ENCODE results near the gene AOPEP.

- no peak for TF ChIP-seq POLR2A (IDR thresholded peaks at IDR 0.05; ENCODE audit: low read depth, low read length)
- no peak for TF ChIP-seq TAF1 (IDR thresholded peaks at IDR 0.05; ENCODE audit: low read depth, low read length)
- no peak for TF ChIP-seq POLR2AphosphoS5 (IDR thresholded peaks at IDR 0.05; ENCODE audit: low read depth, low read length)
- TF ChIP-seq SPI1 (IDR thresholded peaks at IDR 0.05; ENCODE audit: low read depth, low read length), result no peak
- TF ChIP-seq POU2F2 (IDR thresholded peaks at IDR 0.05; ENCODE audit: low read depth, low read length), result no peak
Measured at GRCh38 chr9:95096381-95096780, 369.9 kb downstream of the AOPEP start.

All from GM12891 (cell line).